H1 (cell line): ENCODE measurements around the gene DYNC1I1. TPM values are rescaled to one million over a fixed set of nuclear protein-coding genes. Genes with fewer than 3 reads are reported as not detected.

Experiments used
- CTCF ChIA-PET: fragments of 300-600 bp; sonication (Branson Sonifier 250); formaldehyde crosslinking; loops from one replicate; lab custom pipeline; 2021; ENCODE audit not compliant: partially characterized antibody; lab: Charles Lee
- POLR2A ChIA-PET: fragments of 300-600 bp; sonication (Branson Sonifier 250); formaldehyde crosslinking; loops from one replicate; lab custom pipeline; 2021; ENCODE audit warnings: inconsistent platforms; ENCODE audit not compliant: partially characterized antibody; lab: Charles Lee
- DNase-seq, 2 experiments: peaks; one replicate each; pipeline versions ENCODE4 v3.0.0 to v3.0.0-alpha.2; 2010 to 2022; ENCODE audit warnings: low spot score in 2 of 2, low read depth in 1 of 2, mixed read lengths in 1 of 2
- FAIRE-seq: peaks from 2 replicates; lab custom pipeline; 2011; peaks lifted over from hg19 to GRCh38; lab: Jason Lieb, UNC
- H2AFZ ChIP-seq: 2 replicates; pipeline ENCODE4 v1.8.1; 2012; ENCODE audit warnings: low read length, inconsistent platforms
- H2AK5ac ChIP-seq: 2 replicates; pipeline ENCODE4 v1.6.1; 2013; ENCODE audit warnings: low read depth, low read length
- H2BK120ac ChIP-seq: replicated peaks from 2 replicates; pipeline ENCODE3; 2013; ENCODE audit warnings: low read depth, low read length, inconsistent platforms
- H2BK12ac ChIP-seq: 2 replicates; pipeline ENCODE4 v1.6.1; 2013; ENCODE audit warnings: low read depth, low read length
- H2BK15ac ChIP-seq: 2 replicates; pipeline ENCODE4 v1.6.1; 2013; ENCODE audit warnings: low read length
- H2BK20ac ChIP-seq: 2 replicates; pipeline ENCODE4 v1.6.1; 2013; ENCODE audit warnings: low read length
- H2BK5ac ChIP-seq: 2 replicates; pipeline ENCODE4 v1.6.1; 2013; ENCODE audit warnings: low read depth, low read length
- H3K14ac ChIP-seq: 2 replicates; pipeline ENCODE4 v1.6.1; 2013; ENCODE audit warnings: inconsistent platforms; ENCODE audit not compliant: insufficient read length
- H3K18ac ChIP-seq: 2 replicates; pipeline ENCODE4 v1.6.1; 2013; ENCODE audit warnings: low read length; ENCODE audit errors: extremely low read depth
- H3K23ac ChIP-seq: 2 replicates; pipeline ENCODE4 v1.6.1; 2013; ENCODE audit warnings: inconsistent platforms; ENCODE audit not compliant: insufficient read length
- H3K23me2 ChIP-seq: 2 replicates; pipeline ENCODE4 v1.6.1; 2013; ENCODE audit warnings: low read depth, low read length
- H3K27ac ChIP-seq: 2 replicates; pipeline ENCODE4 v1.6.1; 2011; ENCODE audit warnings: low read depth, low read length, inconsistent platforms
- H3K27me3 ChIP-seq, 4 experiments: replicated peaks in 1 of 4; 1 replicate in 1 of 4; 2 replicates in 3 of 4; pipeline versions ENCODE4 v1.6.1 to v1.8.1; 2011 to 2013; ENCODE audit warnings: low read length in 3 of 4, mild to moderate bottlenecking in 3 of 4, inconsistent platforms in 2 of 4, mixed read lengths in 2 of 4, moderate library complexity in 1 of 4; ENCODE audit not compliant: control insufficient read depth in 3 of 4, insufficient read depth in 3 of 4; ENCODE audit errors: extremely low read depth in 1 of 4
- H3K36me3 ChIP-seq, 4 experiments: 2 replicates each; pipeline versions ENCODE4 v1.6.1 to v1.8.1; 2011 to 2013; ENCODE audit warnings: mild to moderate bottlenecking in 4 of 4, low read length in 3 of 4, moderate library complexity in 2 of 4, control low read depth in 1 of 4, inconsistent platforms in 1 of 4; ENCODE audit not compliant: insufficient read depth in 4 of 4, control insufficient read depth in 2 of 4
- H3K4ac ChIP-seq: replicated peaks from 2 replicates; pipeline ENCODE3; 2013; ENCODE audit warnings: low read length, low read depth, mixed read lengths, inconsistent platforms; ENCODE audit not compliant: insufficient read length
- H3K4me1 ChIP-seq, 4 experiments: replicated peaks in 1 of 4; 1 replicate in 1 of 4; 2 replicates in 3 of 4; pipeline versions ENCODE4 v1.6.1 to v1.8.1; 2011 to 2013; ENCODE audit warnings: low read length in 3 of 4, inconsistent platforms in 2 of 4, mixed read lengths in 1 of 4; ENCODE audit not compliant: insufficient read depth in 4 of 4, control insufficient read depth in 3 of 4
- H3K4me2 ChIP-seq, 2 experiments: 2 replicates each; pipeline versions ENCODE4 v1.6.1 to v1.8.1; 2011 to 2013; ENCODE audit warnings: low read depth in 2 of 2, low read length in 2 of 2, control low read depth in 1 of 2, inconsistent platforms in 1 of 2, mild to moderate bottlenecking in 1 of 2; ENCODE audit not compliant: insufficient read depth in 1 of 2
- H3K4me3 ChIP-seq, 4 experiments: fragments of 200-600, 300-600 bp in 1 of 4; sonication (generic), shearing (Covaris generic), sonication (Bioruptor Twin) in 1 of 4; 2 replicates each; pipeline versions ENCODE4 v1.5.1 to v1.8.1; 2011 to 2016; ENCODE audit warnings: low read length in 4 of 4, low read depth in 3 of 4, control low read depth in 2 of 4, inconsistent platforms in 2 of 4, mild to moderate bottlenecking in 2 of 4, mixed read lengths in 1 of 4, moderate library complexity in 1 of 4; ENCODE audit not compliant: insufficient read depth in 2 of 4; ENCODE audit errors: extremely low read depth in 1 of 4
- H3K56ac ChIP-seq: replicated peaks from 2 replicates; pipeline ENCODE3; 2013; ENCODE audit warnings: low read depth, mild to moderate bottlenecking, mixed read lengths, low read length, inconsistent platforms; ENCODE audit not compliant: insufficient read length
- H3K79me1 ChIP-seq: 2 replicates; pipeline ENCODE4 v1.6.1; 2013; ENCODE audit warnings: low read depth, low read length, control low read depth
- H3K79me2 ChIP-seq, 2 experiments: 2 replicates each; pipeline versions ENCODE4 v1.6.1 to v1.8.1; 2012 to 2013; ENCODE audit warnings: low read length in 2 of 2, mild to moderate bottlenecking in 2 of 2, inconsistent platforms in 1 of 2; ENCODE audit not compliant: insufficient read depth in 2 of 2, control insufficient read depth in 1 of 2
- H3K9ac ChIP-seq, 4 experiments: replicated peaks in 1 of 4; 1 replicate in 1 of 4; 2 replicates in 3 of 4; pipeline versions ENCODE4 v1.6.1 to v1.8.1; 2011 to 2013; ENCODE audit warnings: low read depth in 3 of 4, low read length in 3 of 4, control low read depth in 2 of 4, mild to moderate bottlenecking in 2 of 4, moderate library complexity in 2 of 4, inconsistent platforms in 1 of 4; ENCODE audit errors: extremely low read depth in 1 of 4
- H3K9me3 ChIP-seq, 2 experiments: 2 replicates each; pipeline versions ENCODE4 v1.6.1 to v1.8.1; 2012 to 2013; ENCODE audit warnings: mild to moderate bottlenecking in 2 of 2, moderate library complexity in 2 of 2, control low read depth in 1 of 2, inconsistent platforms in 1 of 2, low read depth in 1 of 2, low read length in 1 of 2, mixed read lengths in 1 of 2; ENCODE audit not compliant: insufficient read depth in 2 of 2
- H4K20me1 ChIP-seq, 2 experiments: replicated peaks in 1 of 2; 2 replicates each; pipeline versions ENCODE3 to v1.8.1; 2011 to 2013; ENCODE audit warnings: inconsistent platforms in 2 of 2, low read length in 2 of 2, mild to moderate bottlenecking in 1 of 2; ENCODE audit not compliant: insufficient read depth in 2 of 2, control insufficient read depth in 1 of 2
- H4K5ac ChIP-seq: 2 replicates; pipeline ENCODE4 v1.6.1; 2013; ENCODE audit warnings: low read length, low read depth, mixed read lengths, inconsistent platforms; ENCODE audit not compliant: insufficient read length
- H4K8ac ChIP-seq: 2 replicates; pipeline ENCODE4 v1.8.0; 2013; ENCODE audit warnings: mild to moderate bottlenecking, moderate library complexity, low read length, inconsistent platforms; ENCODE audit not compliant: insufficient read depth; ENCODE audit errors: extremely low read depth
- H4K91ac ChIP-seq: replicated peaks from 2 replicates; pipeline ENCODE3; 2013; ENCODE audit warnings: low read length, mixed read lengths, inconsistent platforms; ENCODE audit not compliant: insufficient read length
- ATF3 ChIP-seq: IDR thresholded peaks from 2 replicates; pipeline ENCODE4 v1.6.1; 2011; ENCODE audit warnings: low read depth, mild to moderate bottlenecking, low read length; ENCODE audit not compliant: insufficient read depth
- CHD2 ChIP-seq: IDR thresholded peaks from 2 replicates; pipeline ENCODE4 v1.6.1; 2012; ENCODE audit warnings: low read length, improper control_type of control experiment
- CTBP2 ChIP-seq: IDR thresholded peaks from 2 replicates; pipeline ENCODE4 v1.7.0; 2011; ENCODE audit warnings: borderline replicate concordance, mild to moderate bottlenecking, moderate library complexity, mixed read lengths, low read length; ENCODE audit not compliant: insufficient read depth, insufficient read length
- JUND ChIP-seq: IDR thresholded peaks from 2 replicates; pipeline ENCODE4 v1.6.1; 2011; ENCODE audit warnings: mild to moderate bottlenecking, improper control_type of control experiment, low read length
- POLR2A ChIP-seq, 2 experiments: IDR thresholded peaks; 1 replicate in 1 of 2; 2 replicates in 1 of 2; pipeline ENCODE4 v1.6.1; 2011; ENCODE audit warnings: low read depth in 2 of 2, low read length in 2 of 2, mild to moderate bottlenecking in 2 of 2; ENCODE audit errors: control extremely low read depth in 1 of 2
- RAD21 ChIP-seq, 2 experiments: IDR thresholded peaks in 1 of 2; conservative IDR thresholded peaks in 1 of 2; 2 replicates each; pipeline ENCODE4 v1.6.1; 2011; ENCODE audit warnings: low read depth in 2 of 2, low read length in 2 of 2, improper control_type of control experiment in 1 of 2, inconsistent platforms in 1 of 2, mild to moderate bottlenecking in 1 of 2, moderate library complexity in 1 of 2
- SP4 ChIP-seq: IDR thresholded peaks from 2 replicates; pipeline ENCODE4 v1.6.1; 2012; ENCODE audit warnings: low read length, inconsistent platforms
- polyA plus RNA-seq, 7 experiments: library from polyadenylated mRNA; depleted of rRNA in 3 of 7; stranded (reverse) in 5 of 7; unstranded in 2 of 7; fragments of >200 nt in 5 of 7; fragments of 200-250 nt in 2 of 7; gene quantifications; 1 replicate in 5 of 7; 2 replicates in 1 of 7; 4 replicates in 1 of 7; pipeline versions ENCODE4 v1.2.1 to v1.2.3, GENCODE V29; 2011 to 2013; ENCODE audit warnings: missing spikeins in 2 of 7, mixed read lengths in 2 of 7
- total RNA-seq: library from RNA; stranded (reverse); fragmentation: NEBNext Ultra II Directional; extraction: Animal tissue kit (Norgen Biotek cat#: 25700); gene quantifications from 2 replicates; pipeline ENCODE4 v1.2.1, GENCODE V29; 2021

Gene DYNC1I1
- total and polyA plus RNA-seq, 2 of the 8 experiments (the other 6 are each of a cell fraction or from before 2014, with no cell fraction given), result 0.45 to 0.58 TPM

- no peaks in the 10 kb centered on the region for H3K79me2 ChIP-seq
- CTCF ChIA-PET, result no interaction called here
- H3K9me3 ChIP-seq, result no peaks in the 10 kb centered on the region
- no peak overlapping the region for H3K27ac ChIP-seq
- no peak overlapping the region for H4K5ac ChIP-seq
- H3K23ac ChIP-seq, result no peak overlapping the region
- H3K18ac ChIP-seq, result no peak overlapping the region
- H3K79me1 ChIP-seq, result no peaks in the 10 kb centered on the region
- no peaks in the 10 kb centered on the region for H3K4me1 ChIP-seq
- H3K27me3 ChIP-seq, result no peaks in the 10 kb centered on the region
- no peak overlapping the region for H3K56ac ChIP-seq
- H4K20me1 ChIP-seq, result no peaks in the 10 kb centered on the region
- H4K91ac ChIP-seq, result no peak overlapping the region
- H2BK120ac ChIP-seq, result no peak overlapping the region
- FAIRE-seq, result no peak
- H2BK15ac ChIP-seq, result no peak overlapping the region
- no peak for DNase-seq
- H2AFZ ChIP-seq, result no peak overlapping the region
- H2BK5ac ChIP-seq, result no peak overlapping the region
- H2BK12ac ChIP-seq, result no peak overlapping the region
- no peak overlapping the region for H3K4ac ChIP-seq
- no peak overlapping the region for H3K4me3 ChIP-seq
- H4K8ac ChIP-seq, result no peak overlapping the region
- POLR2A ChIA-PET, result no interaction called here
- H3K23me2 ChIP-seq, result no peaks in the 10 kb centered on the region
- H3K4me2 ChIP-seq, result no peak overlapping the region
- no peaks in the 10 kb centered on the region for H3K36me3 ChIP-seq
- no peak overlapping the region for H3K9ac ChIP-seq
- no peak overlapping the region for H3K14ac ChIP-seq
- no peak overlapping the region for H2BK20ac ChIP-seq
- no peak overlapping the region for H2AK5ac ChIP-seq
- TF ChIP-seq POLR2A (IDR thresholded peaks at IDR 0.05; ENCODE audit: control extremely low read depth in 1 of 2, low read depth in 2 of 2, low read length in 2 of 2) (no peak), CTBP2 (no peak), SP4 (no peak), CHD2 (no peak), ATF3 (no peak), JUND (no peak), RAD21 (IDR thresholded peaks at IDR 0.05 in 1 of 2, conservative IDR thresholded peaks at IDR 0.05 in 1 of 2; ENCODE audit: low read depth in 2 of 2, low read length in 2 of 2) (no peak)
Measured at GRCh38 chr7:96111405-96111804, 339.1 kb downstream of the DYNC1I1 start.
